Measurements from ENCODE around the gene PRPF40A. TPM values are rescaled to one million over a fixed set of nuclear protein-coding genes. Genes with fewer than 3 reads are reported as not detected.
A peak's percentile ranks its signal among the peaks of the same experiment; 100 is the strongest.

Gene PRPF40A
- total RNA-seq, 1 donor from 2014 or later = 83.0 TPM

DNA sequence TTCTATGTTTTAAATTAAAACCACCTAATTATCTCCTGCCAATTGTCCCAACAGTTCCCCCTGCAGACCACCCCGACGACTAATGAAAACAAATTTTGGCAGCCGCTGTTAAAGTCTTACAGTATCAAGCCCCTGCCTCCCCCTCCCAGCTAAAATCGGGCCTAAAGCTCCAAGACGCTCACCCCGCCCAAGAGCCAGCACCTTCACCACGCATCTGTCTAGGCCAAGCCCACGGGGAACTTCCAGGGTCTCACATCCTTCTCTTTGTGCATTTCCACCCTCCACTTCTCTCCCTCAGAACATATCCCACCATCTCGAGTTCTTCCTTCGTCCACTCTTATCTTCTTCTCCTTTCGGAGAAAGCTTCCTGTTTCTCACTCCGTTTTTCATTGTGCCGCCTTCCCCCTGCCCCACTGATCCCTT is 445 bp downstream of the PRPF40A start:
- H3K27ac Mint-ChIP-seq (ENCODE audit: unreplicated experiment) = peak overlapping the region; percentile 100
- peaks cover 19% of the 10 kb centered on the region for H3K36me3 Mint-ChIP-seq (ENCODE audit: unreplicated experiment)
- H3K9me3 Mint-ChIP-seq (ENCODE audit: unreplicated experiment) = no peaks in the 10 kb centered on the region
- TF ChIP-seq, protein P1, sequence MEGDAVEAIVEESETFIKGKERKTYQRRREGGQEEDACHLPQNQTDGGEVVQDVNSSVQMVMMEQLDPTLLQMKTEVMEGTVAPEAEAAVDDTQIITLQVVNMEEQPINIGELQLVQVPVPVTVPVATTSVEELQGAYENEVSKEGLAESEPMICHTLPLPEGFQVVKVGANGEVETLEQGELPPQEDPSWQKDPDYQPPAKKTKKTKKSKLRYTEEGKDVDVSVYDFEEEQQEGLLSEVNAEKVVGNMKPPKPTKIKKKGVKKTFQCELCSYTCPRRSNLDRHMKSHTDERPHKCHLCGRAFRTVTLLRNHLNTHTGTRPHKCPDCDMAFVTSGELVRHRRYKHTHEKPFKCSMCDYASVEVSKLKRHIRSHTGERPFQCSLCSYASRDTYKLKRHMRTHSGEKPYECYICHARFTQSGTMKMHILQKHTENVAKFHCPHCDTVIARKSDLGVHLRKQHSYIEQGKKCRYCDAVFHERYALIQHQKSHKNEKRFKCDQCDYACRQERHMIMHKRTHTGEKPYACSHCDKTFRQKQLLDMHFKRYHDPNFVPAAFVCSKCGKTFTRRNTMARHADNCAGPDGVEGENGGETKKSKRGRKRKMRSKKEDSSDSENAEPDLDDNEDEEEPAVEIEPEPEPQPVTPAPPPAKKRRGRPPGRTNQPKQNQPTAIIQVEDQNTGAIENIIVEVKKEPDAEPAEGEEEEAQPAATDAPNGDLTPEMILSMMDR (IDR thresholded peaks at IDR 0.05) = no peak
- no peaks in the 10 kb centered on the region for H3K27me3 Mint-ChIP-seq (ENCODE audit: unreplicated experiment)
- peaks cover 51% of the 10 kb centered on the region for H3K4me1 Mint-ChIP-seq (ENCODE audit: unreplicated experiment)
- no peak for DNase-seq (ENCODE audit: extremely low spot score, unreplicated experiment)
- H3K4me3 Mint-ChIP-seq (ENCODE audit: unreplicated experiment) = peak overlapping the region; percentile 100

DNA sequence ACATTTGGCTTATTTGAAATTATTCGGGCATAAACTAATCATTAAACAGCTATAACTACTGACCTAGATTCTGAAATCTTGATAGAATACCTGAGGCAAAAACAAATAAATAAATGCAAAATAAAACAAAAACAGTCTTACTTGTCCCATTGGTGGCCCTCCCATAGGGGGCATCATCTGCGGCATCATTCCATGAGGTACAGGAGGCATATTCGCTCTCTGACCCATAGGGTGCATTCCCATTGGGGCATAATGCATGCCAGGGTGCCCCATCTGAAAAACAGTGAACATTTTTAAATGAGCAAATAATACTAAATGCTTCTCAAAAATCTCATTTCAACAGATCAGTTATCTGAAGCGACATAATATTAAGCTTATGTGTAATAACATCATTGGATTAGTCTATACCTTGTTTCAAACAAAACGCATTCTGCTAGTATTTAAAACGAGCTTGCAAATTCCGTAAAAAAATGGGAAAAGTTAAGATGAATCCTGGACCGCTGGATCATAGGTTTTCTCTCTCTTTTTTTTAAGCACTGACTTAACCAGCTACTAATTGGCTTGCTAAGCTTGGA is 1.3 kb downstream of the PRPF40A start:
- Mint-ChIP-seq H3K9me3 (ENCODE audit: unreplicated experiment) (no peaks in the 10 kb centered on the region), H3K36me3 (ENCODE audit: unreplicated experiment) (peaks cover 24% of the 10 kb centered on the region), H3K4me3 (ENCODE audit: unreplicated experiment) (peak overlapping the region; percentile 100), H3K27me3 (ENCODE audit: unreplicated experiment) (no peaks in the 10 kb centered on the region), H3K27ac (ENCODE audit: unreplicated experiment) (peak overlapping the region; percentile 100), H3K4me1 (ENCODE audit: unreplicated experiment) (peaks cover 43% of the 10 kb centered on the region)
- DNase-seq (ENCODE audit: extremely low spot score, unreplicated experiment) = no peak
- TF ChIP-seq, protein P1 (IDR thresholded peaks at IDR 0.05) = peak; percentile 51

- TF ChIP-seq, protein P1 (IDR thresholded peaks at IDR 0.05) = no peak
- Mint-ChIP-seq H3K4me3 (ENCODE audit: unreplicated experiment) (peak overlapping the region; percentile 40), H3K36me3 (ENCODE audit: unreplicated experiment) (peaks cover 31% of the 10 kb centered on the region), H3K27ac (ENCODE audit: unreplicated experiment) (no peak overlapping the region), H3K4me1 (ENCODE audit: unreplicated experiment) (peaks cover 37% of the 10 kb centered on the region), H3K27me3 (ENCODE audit: unreplicated experiment) (no peaks in the 10 kb centered on the region), H3K9me3 (ENCODE audit: unreplicated experiment) (no peaks in the 10 kb centered on the region)
- no peak for DNase-seq (ENCODE audit: extremely low spot score, unreplicated experiment)
These were observed 2.1 kb downstream of the PRPF40A start for GRCh38 chr2:152715112-152715511.

DNA sequence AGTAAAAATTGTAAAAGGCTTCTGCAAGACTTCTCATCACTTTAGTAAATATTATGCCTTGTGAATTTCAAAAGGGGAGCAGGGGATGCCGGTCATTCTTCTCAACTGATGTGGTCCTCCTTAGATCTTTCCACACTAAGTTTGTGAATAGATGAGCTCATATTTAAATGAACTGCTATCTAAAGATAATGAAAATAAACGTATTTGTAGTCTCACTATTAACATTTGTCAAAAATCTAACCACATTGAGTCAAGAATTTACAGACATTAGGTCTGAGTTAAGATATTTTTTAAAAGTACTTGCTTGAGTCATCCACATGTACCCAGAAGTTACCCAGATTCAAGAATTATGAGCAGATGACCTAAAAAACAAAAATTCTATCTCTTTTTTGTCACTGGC is 6.5 kb downstream of the PRPF40A start:
- TF ChIP-seq, protein P1 (IDR thresholded peaks at IDR 0.05) = no peak
- Mint-ChIP-seq H3K9me3 (ENCODE audit: unreplicated experiment) (peaks cover 7% of the 10 kb centered on the region), H3K36me3 (ENCODE audit: unreplicated experiment) (peaks cover 47% of the 10 kb centered on the region), H3K27ac (ENCODE audit: unreplicated experiment) (no peak overlapping the region), H3K4me3 (ENCODE audit: unreplicated experiment) (no peak overlapping the region), H3K27me3 (ENCODE audit: unreplicated experiment) (no peaks in the 10 kb centered on the region), H3K4me1 (ENCODE audit: unreplicated experiment) (peaks cover 10% of the 10 kb centered on the region)
- no peak for DNase-seq (ENCODE audit: extremely low spot score, unreplicated experiment)

- TF ChIP-seq, protein P1 (IDR thresholded peaks at IDR 0.05) = no peak
- Mint-ChIP-seq H3K27ac (ENCODE audit: unreplicated experiment) (no peak overlapping the region), H3K9me3 (ENCODE audit: unreplicated experiment) (peaks cover 7% of the 10 kb centered on the region), H3K27me3 (ENCODE audit: unreplicated experiment) (no peaks in the 10 kb centered on the region), H3K4me1 (ENCODE audit: unreplicated experiment) (no peaks in the 10 kb centered on the region), H3K4me3 (ENCODE audit: unreplicated experiment) (no peak overlapping the region), H3K36me3 (ENCODE audit: unreplicated experiment) (peaks cover 38% of the 10 kb centered on the region)
- no peak for DNase-seq (ENCODE audit: extremely low spot score, unreplicated experiment)
These were observed 8.5 kb downstream of the PRPF40A start for GRCh38 chr2:152708742-152709141.
